SK-N-SH (cell line): ENCODE data around the gene APBA2.

ENCODE experiments used
- EP300 ChIP-seq, 2 experiments: IDR thresholded peaks; 2 replicates each; pipeline versions ENCODE4 v1.4.0 to v1.6.1; 2012; ENCODE audit warnings: borderline replicate concordance in 1 of 2, low read depth in 1 of 2, low read length in 1 of 2
- NFIC ChIP-seq: IDR thresholded peaks from 2 replicates; pipeline ENCODE4 v1.4.0; 2012; ENCODE audit warnings: borderline replicate concordance
- POLR2AphosphoS5 ChIP-seq: IDR thresholded peaks from 2 replicates; pipeline ENCODE4 v1.6.1; 2012; ENCODE audit warnings: low read depth, low read length
- TAF1 ChIP-seq: IDR thresholded peaks from 2 replicates; pipeline ENCODE4 v1.6.1; 2012; ENCODE audit warnings: low read depth, mild to moderate bottlenecking, low read length, moderate library complexity, borderline replicate concordance
- YY1 ChIP-seq: IDR thresholded peaks from 2 replicates; pipeline ENCODE4 v1.4.0; 2012; ENCODE audit warnings: low read depth, mild to moderate bottlenecking
- TF ChIP-seq, protein P1 (sequence below): fragments of 200-600 bp; sonication (generic); IDR thresholded peaks from 2 replicates; pipeline ENCODE4 v1.6.1; 2017; ENCODE audit warnings: antibody characterized with exemption, mild to moderate bottlenecking, moderate library complexity
- TF ChIP-seq, protein P2 (sequence below): fragments of 150-350 bp; IDR thresholded peaks from 2 replicates; pipeline ENCODE4 v1.6.1; 2017; ENCODE audit warnings: antibody characterized with exemption, low read length, low read depth, borderline replicate concordance
- TF ChIP-seq, protein P3 (sequence below): IDR thresholded peaks from 2 replicates; pipeline ENCODE4 v1.4.0; 2012; ENCODE audit warnings: low read depth

DNA sequence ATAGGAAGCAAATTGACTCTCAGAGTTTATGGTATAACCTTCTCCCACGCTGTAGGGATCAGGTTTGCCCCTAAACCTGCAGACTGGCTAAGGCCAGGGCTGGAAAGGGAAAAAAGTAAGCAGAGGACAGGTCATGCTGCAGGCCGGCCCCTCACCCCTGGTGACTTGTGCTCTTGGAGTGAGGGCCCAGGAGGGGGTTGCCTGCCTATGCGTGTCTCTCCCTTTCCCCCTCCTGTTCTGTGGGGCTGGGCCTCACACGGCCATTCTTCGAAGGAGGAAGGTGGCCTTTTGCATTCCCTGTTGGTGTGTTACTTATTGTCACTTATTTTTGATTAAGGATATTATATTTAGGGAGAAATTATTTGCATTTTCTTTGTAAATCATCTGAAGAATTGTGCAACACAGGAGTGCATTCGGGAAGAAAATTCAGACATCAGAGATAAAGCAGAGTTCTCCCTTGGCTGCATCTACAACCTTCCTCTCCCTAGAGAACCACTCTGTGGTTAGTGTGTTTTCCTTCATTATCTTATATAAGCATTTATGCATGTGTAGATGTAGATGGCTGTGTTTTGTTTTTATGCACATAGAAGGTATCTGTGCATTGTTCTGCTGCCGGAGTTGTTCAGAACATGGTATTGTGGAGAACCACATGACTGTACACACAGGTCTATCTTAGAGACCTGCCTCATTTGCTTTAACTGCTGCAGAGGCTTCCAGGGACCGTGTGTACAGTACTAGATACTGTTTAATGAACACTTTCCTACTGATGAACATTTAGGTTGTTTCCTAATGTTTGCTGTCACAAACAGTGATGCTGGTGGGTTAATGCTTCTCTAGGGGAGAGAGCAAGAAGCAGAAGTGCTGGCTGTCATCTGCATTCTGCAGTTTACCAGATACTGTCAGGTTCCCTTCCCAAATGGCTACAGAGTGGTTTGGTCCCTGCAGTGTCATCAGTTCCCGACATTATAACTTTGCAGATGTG lies 133.5 kb downstream of the APBA2 start:
- no peak for TF ChIP-seq NFIC
- no peak for TF ChIP-seq POLR2AphosphoS5
- TF ChIP-seq, protein P1, sequence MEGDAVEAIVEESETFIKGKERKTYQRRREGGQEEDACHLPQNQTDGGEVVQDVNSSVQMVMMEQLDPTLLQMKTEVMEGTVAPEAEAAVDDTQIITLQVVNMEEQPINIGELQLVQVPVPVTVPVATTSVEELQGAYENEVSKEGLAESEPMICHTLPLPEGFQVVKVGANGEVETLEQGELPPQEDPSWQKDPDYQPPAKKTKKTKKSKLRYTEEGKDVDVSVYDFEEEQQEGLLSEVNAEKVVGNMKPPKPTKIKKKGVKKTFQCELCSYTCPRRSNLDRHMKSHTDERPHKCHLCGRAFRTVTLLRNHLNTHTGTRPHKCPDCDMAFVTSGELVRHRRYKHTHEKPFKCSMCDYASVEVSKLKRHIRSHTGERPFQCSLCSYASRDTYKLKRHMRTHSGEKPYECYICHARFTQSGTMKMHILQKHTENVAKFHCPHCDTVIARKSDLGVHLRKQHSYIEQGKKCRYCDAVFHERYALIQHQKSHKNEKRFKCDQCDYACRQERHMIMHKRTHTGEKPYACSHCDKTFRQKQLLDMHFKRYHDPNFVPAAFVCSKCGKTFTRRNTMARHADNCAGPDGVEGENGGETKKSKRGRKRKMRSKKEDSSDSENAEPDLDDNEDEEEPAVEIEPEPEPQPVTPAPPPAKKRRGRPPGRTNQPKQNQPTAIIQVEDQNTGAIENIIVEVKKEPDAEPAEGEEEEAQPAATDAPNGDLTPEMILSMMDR = no peak
- TF ChIP-seq, protein P2, sequence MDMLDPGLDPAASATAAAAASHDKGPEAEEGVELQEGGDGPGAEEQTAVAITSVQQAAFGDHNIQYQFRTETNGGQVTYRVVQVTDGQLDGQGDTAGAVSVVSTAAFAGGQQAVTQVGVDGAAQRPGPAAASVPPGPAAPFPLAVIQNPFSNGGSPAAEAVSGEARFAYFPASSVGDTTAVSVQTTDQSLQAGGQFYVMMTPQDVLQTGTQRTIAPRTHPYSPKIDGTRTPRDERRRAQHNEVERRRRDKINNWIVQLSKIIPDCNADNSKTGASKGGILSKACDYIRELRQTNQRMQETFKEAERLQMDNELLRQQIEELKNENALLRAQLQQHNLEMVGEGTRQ = no peak
- TF ChIP-seq, protein P3, sequence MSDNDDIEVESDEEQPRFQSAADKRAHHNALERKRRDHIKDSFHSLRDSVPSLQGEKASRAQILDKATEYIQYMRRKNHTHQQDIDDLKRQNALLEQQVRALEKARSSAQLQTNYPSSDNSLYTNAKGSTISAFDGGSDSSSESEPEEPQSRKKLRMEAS = no peak
- TF ChIP-seq EP300 (IDR thresholded peaks at IDR 0.05; ENCODE audit: borderline replicate concordance in 1 of 2, low read depth in 1 of 2, low read length in 1 of 2) = no peak
- no peak for TF ChIP-seq TAF1
- no peak for TF ChIP-seq YY1
